NCI-H187 treated with DMSO at 0.1 percent for 48 hours (cell line): ENCODE measurements around the gene STIM1.

Experiments
- DNase-seq: peaks from one replicate; lab custom pipeline; 2025; lab: John Stamatoyannopoulos, UW

The STIM1 gene

DNA sequence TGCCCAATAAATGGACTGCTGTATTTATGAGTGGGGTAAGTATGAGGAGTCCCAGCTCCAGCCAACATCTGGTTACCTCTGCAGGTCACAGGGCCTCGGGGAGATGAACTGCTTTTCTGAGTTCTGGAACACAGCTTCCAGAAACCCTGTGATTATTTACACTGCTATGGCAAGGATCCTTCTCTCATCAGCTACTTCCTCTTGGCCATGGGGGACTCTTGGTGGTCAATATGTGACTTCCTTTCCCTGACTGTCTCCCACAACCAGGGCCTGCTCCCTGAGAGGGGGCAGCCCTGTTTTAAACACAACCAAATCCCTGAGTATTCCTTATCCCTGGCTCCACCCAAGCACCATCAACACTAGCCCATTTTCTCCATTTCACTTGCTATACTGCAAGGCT is 24.7 kb upstream of the STIM1 start:
- DNase-seq = no peak

DNA sequence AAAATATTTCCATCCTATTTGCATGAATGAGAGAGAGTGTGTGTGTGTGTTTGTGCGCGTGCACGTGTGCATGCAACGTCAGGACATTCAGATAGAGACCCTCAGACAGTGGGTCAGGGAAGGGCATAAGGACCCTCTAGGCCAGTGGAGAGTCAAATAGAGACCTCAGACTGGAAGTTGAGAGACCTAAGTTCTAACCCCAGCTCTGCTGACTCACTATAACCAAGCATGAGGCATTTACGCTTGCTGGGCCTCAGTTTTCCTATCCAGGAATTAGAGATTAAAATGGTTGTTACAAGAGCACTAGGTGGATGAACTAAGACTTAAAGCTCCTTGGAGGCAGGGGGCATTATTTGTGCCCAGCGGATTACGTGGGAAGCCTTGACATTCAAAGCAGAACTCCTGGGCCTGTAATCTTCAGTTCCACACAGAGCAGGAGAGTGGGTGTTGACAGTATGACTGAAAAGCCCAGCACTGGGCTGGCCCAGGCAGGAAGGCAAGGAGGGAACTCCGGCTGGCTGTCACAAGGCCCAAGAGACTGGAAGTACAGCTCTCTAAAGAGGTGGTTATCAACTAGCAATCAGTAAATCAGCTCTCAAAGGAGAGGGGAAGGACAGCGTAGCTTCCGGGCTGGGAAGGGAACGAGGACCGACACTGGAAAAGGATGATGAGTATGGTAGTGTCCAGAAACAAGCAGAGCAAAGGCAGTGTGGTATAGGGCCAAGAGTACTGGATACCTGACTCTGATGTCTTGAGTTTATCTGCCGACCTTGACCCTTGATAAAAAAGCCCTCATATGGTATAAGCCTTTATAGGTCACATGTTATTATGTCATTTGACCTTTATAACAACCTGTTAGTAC is 23.9 kb upstream of the STIM1 start:
- DNase-seq = no peak

DNA sequence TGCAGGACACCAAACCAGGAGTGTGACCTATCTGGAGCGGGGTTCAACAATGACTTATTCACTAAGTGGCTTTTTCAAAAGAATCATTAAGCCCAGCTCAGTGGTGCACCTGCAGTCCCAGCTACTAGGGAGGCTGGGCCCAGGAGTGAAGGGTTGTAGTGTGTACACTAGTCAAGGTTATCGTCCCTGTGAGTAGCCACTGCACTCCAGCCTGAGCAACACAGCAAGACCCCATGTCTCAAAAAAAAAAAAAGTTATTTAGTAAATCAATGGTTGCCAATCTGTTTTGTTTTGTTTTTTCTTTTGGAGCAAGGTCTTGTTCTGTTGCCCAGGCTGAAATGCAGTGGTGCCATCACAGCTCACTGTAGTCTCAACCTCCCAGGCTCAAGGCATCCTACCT is 22.6 kb upstream of the STIM1 start:
- DNase-seq = no peak

- DNase-seq = no peak
Measured at GRCh38 chr11:3833449-3833848, 22.0 kb upstream of the STIM1 start.

DNA sequence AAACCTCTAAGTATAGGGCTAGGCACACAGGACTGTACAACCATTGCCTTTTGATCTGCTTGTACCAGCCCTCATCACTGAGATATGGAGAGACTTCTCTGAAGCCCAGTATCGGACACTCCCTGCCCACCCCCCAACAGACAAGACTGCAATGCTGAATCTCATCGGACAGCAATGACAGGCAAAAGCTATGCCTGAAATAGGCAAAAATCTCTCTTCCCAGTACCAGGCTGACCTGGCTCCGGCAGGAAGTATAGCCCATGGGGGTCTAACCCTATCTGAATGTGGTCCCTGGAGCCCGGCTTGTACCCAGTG is 21.2 kb upstream of the STIM1 start:
- no peak for DNase-seq

- no peak for DNase-seq
Measured at GRCh38 chr11:3834664-3835461, 20.6 kb upstream of the STIM1 start.

DNA sequence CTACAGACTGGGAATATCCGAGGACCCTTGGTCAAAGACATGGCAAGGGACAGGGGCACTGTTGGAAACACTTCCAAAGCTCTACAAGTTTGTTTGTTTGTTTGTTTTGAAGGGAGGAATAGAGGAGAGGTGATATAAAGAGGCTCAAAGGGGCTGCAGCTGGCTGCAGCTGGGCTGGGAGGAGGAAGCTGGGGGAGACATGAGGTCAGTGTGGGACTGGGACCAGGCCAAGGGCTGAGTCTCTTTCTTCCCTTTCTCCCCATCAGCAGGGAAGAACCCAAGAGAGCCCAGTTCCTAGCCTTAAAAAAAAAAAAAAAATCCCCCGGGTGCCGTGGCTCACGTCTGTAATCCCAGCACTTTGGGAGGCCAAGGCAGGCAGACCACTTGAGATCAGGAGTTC is 19.7 kb upstream of the STIM1 start:
- DNase-seq = no peak

- no peak for DNase-seq
Measured at GRCh38 chr11:3836903-3837302, 18.6 kb upstream of the STIM1 start.

- no peak for DNase-seq
Measured at GRCh38 chr11:3837793-3838192, 17.7 kb upstream of the STIM1 start.

- no peak for DNase-seq
Measured at GRCh38 chr11:3838504-3838903, 17.0 kb upstream of the STIM1 start.

- DNase-seq = no peak
Measured at GRCh38 chr11:3840004-3840869, 15.2 kb upstream of the STIM1 start.

GRCh38 chr11:3840870-3841425 is 14.5 kb upstream of the STIM1 start, which contains the start of gene RHOG:
Gene RHOG, minus strand, starts transcription at chr11:3840959. Its CDS starts 12,821 bp downstream, at chr11:3828138.
- no peak for DNase-seq

DNA sequence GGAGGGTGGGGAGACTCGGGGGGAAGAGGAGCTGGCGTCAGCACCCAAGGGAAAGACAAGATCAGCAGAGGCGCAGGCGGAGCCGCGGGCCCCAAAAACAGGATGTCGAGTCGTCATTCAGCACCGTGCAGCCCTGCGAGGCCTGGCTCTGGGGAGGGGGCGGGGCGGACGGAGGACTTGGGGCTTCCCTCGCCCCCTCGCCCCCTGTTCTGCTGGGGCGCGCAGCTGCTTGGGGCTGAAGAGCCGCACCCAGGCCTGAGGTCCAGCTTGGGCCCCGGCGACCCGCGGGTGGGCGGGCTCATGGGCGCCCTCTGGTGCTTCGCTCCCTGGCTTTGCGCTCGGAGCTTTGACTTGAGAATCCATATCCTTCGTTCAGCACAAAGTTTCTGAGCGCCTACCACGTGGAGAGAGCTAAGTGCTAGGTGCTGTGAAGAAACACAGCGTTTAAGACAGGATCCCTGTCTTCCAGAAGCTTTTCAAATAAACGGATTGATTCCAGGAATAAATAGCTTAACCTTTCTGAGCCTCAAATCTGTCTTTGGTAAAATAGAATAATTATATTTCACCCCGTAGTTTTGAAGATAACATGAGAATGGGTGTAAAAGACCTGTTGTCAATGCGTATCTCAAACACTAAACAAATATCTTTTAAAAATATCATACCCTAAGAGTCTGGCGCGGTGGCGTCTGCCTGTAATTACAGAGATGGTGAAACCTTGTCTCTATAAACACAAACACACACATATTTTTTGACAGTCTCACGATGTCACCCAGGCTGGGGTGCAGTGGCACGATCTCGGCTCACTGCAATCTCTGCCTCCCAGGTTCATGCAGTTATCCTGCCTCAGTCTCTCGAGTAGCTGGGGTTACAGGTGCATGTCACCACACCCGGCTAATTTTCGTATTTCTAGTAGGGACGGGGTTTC is 13.8 kb upstream of the STIM1 start:
- no peak for DNase-seq

GRCh38 chr11:3843326-3843725 is 12.1 kb upstream of the STIM1 start:
- no peak for DNase-seq

- DNase-seq = no peak
Measured at GRCh38 chr11:3845246-3845645, 10.2 kb upstream of the STIM1 start.

DNA sequence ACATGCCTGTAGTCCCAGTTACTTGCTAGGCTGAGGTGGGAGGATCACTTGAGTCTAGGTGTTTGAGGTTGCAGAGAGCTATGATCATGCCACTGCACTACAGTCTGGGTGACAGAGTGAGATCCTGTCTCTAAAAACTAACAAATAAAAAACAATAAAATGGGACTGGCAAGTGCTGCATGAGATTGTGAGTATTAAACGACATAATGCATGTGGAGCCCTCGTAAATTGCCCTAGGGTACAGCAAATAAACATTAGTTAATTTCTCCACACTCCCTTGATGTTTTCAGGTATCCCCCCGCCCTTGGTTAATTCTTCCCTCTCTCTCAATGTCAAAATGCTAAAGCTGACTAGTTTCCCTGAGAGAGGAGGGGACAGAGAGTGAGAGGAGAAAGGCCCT is 9.8 kb upstream of the STIM1 start:
- DNase-seq = no peak

GRCh38 chr11:3849297-3849874 is 6.1 kb upstream of the STIM1 start:
- no peak for DNase-seq

- no peak for DNase-seq
Measured at GRCh38 chr11:3853545-3853842, 2.0 kb upstream of the STIM1 start.

GRCh38 chr11:3853899-3854659 is 1.4 kb upstream of the STIM1 start:
- DNase-seq = no peak

GRCh38 chr11:3854660-3854976 is 846 bp upstream of the STIM1 start:
- no peak for DNase-seq
